GM23338 (cell line): ENCODE measurements around the gene APOC1. TPM values are rescaled to one million over a fixed set of nuclear protein-coding genes. Genes with fewer than 3 reads are reported as not detected.

ENCODE experiments used
- ATAC-seq: fragments of 200-7000 bp; cut with Tn5 transposase; 3 replicates; pipeline ENCODE4 v1.9.1; 2020
- DNase-seq: peaks from one replicate; pipeline ENCODE4 v3.0.0-alpha.2; 2015; ENCODE audit warnings: low spot score
- H2AFZ ChIP-seq: fragments of 200-600 bp; sonication (generic); 2 replicates; pipeline ENCODE4 v1.8.0; 2016; ENCODE audit warnings: antibody characterized with exemption, mild to moderate bottlenecking, moderate library complexity
- H3F3A ChIP-seq: fragments of 200-600 bp; sonication (generic); replicated peaks from 2 replicates; pipeline ENCODE4 v1.8.0; 2017; ENCODE audit warnings: antibody characterized with exemption, mixed run types, low read depth
- H3K27ac ChIP-seq: fragments of 200-600 bp; sonication (generic); 2 replicates; pipeline ENCODE4 v1.6.1; 2016; ENCODE audit warnings: low read depth
- H3K27me3 ChIP-seq: fragments of 200-600 bp; sonication (generic); 2 replicates; pipeline ENCODE4 v1.8.0; 2016; ENCODE audit warnings: mild to moderate bottlenecking, mixed run types, moderate library complexity; ENCODE audit not compliant: insufficient read depth
- H3K36me3 ChIP-seq: fragments of 200-600 bp; sonication (generic); 2 replicates; pipeline ENCODE4 v1.8.0; 2016; ENCODE audit warnings: mild to moderate bottlenecking; ENCODE audit not compliant: insufficient read depth
- H3K4me1 ChIP-seq: fragments of 200-600 bp; sonication (generic); 2 replicates; pipeline ENCODE4 v1.8.0; 2016; ENCODE audit warnings: mild to moderate bottlenecking, moderate library complexity; ENCODE audit not compliant: insufficient read depth
- H3K4me2 ChIP-seq: fragments of 200-600 bp; sonication (generic); 2 replicates; pipeline ENCODE4 v1.7.1; 2017; ENCODE audit warnings: mixed run types
- H3K4me3 ChIP-seq: fragments of 200-600 bp; sonication (generic); 2 replicates; pipeline ENCODE4 v1.6.1; 2016; ENCODE audit warnings: mixed run types
- H3K79me2 ChIP-seq: fragments of 200-600 bp; sonication (generic); replicated peaks from 2 replicates; pipeline ENCODE4 v1.8.0; 2017; ENCODE audit warnings: mild to moderate bottlenecking; ENCODE audit not compliant: insufficient read depth
- H3K9me2 ChIP-seq: fragments of 200-600 bp; sonication (generic); 2 replicates; pipeline ENCODE4 v1.8.0; 2017; ENCODE audit not compliant: insufficient read depth
- H4K20me1 ChIP-seq: fragments of 200-600 bp; sonication (generic); replicated peaks from 2 replicates; pipeline ENCODE4 v1.8.0; 2017; ENCODE audit warnings: mild to moderate bottlenecking; ENCODE audit not compliant: insufficient read depth
- H3K27ac Mint-ChIP-seq: 2 replicates; pipeline ENCODE4 v1.8.0; 2020; ENCODE audit warnings: inconsistent platforms, mild to moderate bottlenecking, moderate library complexity, mixed read lengths
- H3K27me3 Mint-ChIP-seq: 3 replicates; pipeline ENCODE4 v1.8.0; 2022; ENCODE audit warnings: low read depth, mild to moderate bottlenecking, moderate library complexity, mixed read lengths, inconsistent platforms; ENCODE audit not compliant: insufficient read depth, poor library complexity
- H3K36me3 Mint-ChIP-seq: 3 replicates; pipeline ENCODE4 v1.8.0; 2021; ENCODE audit warnings: low read depth, mild to moderate bottlenecking, inconsistent platforms, moderate library complexity, mixed read lengths
- H3K4me1 Mint-ChIP-seq: 3 replicates; pipeline ENCODE4 v1.8.0; 2020; ENCODE audit warnings: mild to moderate bottlenecking, inconsistent platforms, mixed read lengths
- H3K4me3 Mint-ChIP-seq: 3 replicates; pipeline ENCODE4 v1.8.0; 2021; ENCODE audit warnings: moderate library complexity, mild to moderate bottlenecking, inconsistent platforms, mixed read lengths
- H3K9me3 Mint-ChIP-seq: 3 replicates; pipeline ENCODE4 v1.8.0; 2020; ENCODE audit warnings: moderate library complexity, mild to moderate bottlenecking, inconsistent platforms, mixed read lengths
- CREB1 ChIP-seq: fragments of 250-450 bp; sonication (Bioruptor Pico); IDR thresholded peaks from 2 replicates; pipeline ENCODE4 v1.5.0; 2020; ENCODE audit warnings: low read depth, mild to moderate bottlenecking, moderate library complexity
- CTCF ChIP-seq, 2 experiments: fragments of 200-600 bp in 1 of 2; sonication (generic) in 1 of 2; conservative IDR thresholded peaks; 2 replicates each; pipeline versions ENCODE4 v1.5.1 to v1.6.1; 2016 to 2017; ENCODE audit warnings: antibody characterized with exemption in 2 of 2, low read depth in 2 of 2, mild to moderate bottlenecking in 2 of 2, moderate library complexity in 1 of 2
- ETS1 ChIP-seq: IDR thresholded peaks from 2 replicates; pipeline ENCODE4 v1.6.1; 2016; ENCODE audit warnings: antibody characterized with exemption
- EZH2 ChIP-seq: fragments of 200-600 bp; sonication (generic); IDR thresholded peaks from one replicate; pipeline ENCODE4 v1.8.0; 2017; ENCODE audit warnings: antibody characterized with exemption, mild to moderate bottlenecking, low read depth; ENCODE audit not compliant: unreplicated experiment
- EZH2phosphoT487 ChIP-seq: fragments of 200-600 bp; sonication (generic); IDR thresholded peaks from one replicate; pipeline ENCODE4 v1.8.1; 2018; ENCODE audit warnings: antibody characterized with exemption; ENCODE audit not compliant: unreplicated experiment
- JUNB ChIP-seq: IDR thresholded peaks from one replicate; pipeline ENCODE4 v1.6.1; 2016; ENCODE audit warnings: antibody characterized with exemption; ENCODE audit not compliant: unreplicated experiment
- NANOG ChIP-seq: IDR thresholded peaks from 2 replicates; pipeline ENCODE4 v1.6.1; 2016; ENCODE audit warnings: antibody characterized with exemption, borderline replicate concordance
- POLR2AphosphoS5 ChIP-seq: IDR thresholded peaks from 2 replicates; pipeline ENCODE4 v1.6.1; 2016; ENCODE audit warnings: antibody characterized with exemption, low read depth
- STAT1 ChIP-seq: IDR thresholded peaks from one replicate; pipeline ENCODE4 v1.6.1; 2016; ENCODE audit warnings: antibody characterized with exemption; ENCODE audit not compliant: unreplicated experiment
- ZNF114 ChIP-seq: fragments of 250-450 bp; sonication (Bioruptor Pico); IDR thresholded peaks from 2 replicates; pipeline ENCODE4 v1.5.0; 2020; ENCODE audit warnings: mild to moderate bottlenecking, moderate library complexity
- ZNF331 ChIP-seq: fragments of 250-450 bp; sonication (Bioruptor Pico); IDR thresholded peaks from 2 replicates; pipeline ENCODE4 v1.5.0; 2020; ENCODE audit warnings: low read depth, mild to moderate bottlenecking, moderate library complexity
- polyA plus RNA-seq: library from polyadenylated mRNA; unstranded; fragments of >200 nt; fragmentation: Nextera tagmentation; extraction: Ambion mirVana; gene quantifications from 2 replicates; pipeline ENCODE4 v1.2.1, GENCODE V29; 2016
- total RNA-seq: library from RNA; depleted of rRNA; stranded (reverse); fragments of >200 nt; shearing (Covaris generic); gene quantifications from 2 replicates; pipeline ENCODE4 v1.2.3, GENCODE V29; 2014
- TF ChIP-seq, protein P1 (sequence below): fragments of 250-450 bp; sonication (Bioruptor Pico); IDR thresholded peaks from 2 replicates; pipeline ENCODE4 v1.5.0; 2020; ENCODE audit warnings: mild to moderate bottlenecking, moderate library complexity
- TF ChIP-seq, protein P2 (sequence below): IDR thresholded peaks from one replicate; pipeline ENCODE4 v1.6.1; 2018; ENCODE audit warnings: antibody characterized with exemption; ENCODE audit not compliant: unreplicated experiment

The APOC1 gene
- total and polyA plus RNA-seq, 2 experiments from 2014 or later = 26.8 to 221 TPM

DNA sequence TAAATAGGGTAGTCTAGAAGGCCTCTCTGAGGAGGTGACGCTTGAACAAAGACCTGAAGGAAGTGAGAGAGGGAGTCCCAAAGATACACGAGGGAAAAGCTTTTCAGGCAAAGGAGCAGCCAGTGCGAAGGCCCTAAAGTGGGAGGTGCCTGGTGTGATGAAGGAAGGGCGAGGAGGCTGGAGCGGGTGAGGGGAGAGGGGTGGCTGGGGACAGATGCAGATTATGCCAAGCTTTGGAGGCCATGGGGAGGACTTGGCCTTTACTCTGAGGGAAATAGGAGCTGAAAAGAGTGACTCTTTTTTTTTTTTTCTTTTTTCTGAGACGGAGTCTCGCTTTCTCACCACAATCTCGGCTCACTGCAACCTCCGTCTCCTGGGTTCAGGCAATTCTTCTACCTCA is 43.7 kb downstream of the APOC1 start:
- Histone ChIP-seq H3K27ac (no peak overlapping the region; the same call in 1 of the 2 replicates), H3K4me3 (no peak overlapping the region), H3K9me2 (no peaks in the 10 kb centered on the region), H4K20me1 (peaks cover 15% of the 10 kb centered on the region), H3K4me1 (peaks cover 5% of the 10 kb centered on the region), H3F3A (peaks cover 15% of the 10 kb centered on the region; the same call in 1 of the 2 replicates), H3K4me2 (no peak overlapping the region), H3K27me3 (no peaks in the 10 kb centered on the region), H3K79me2 (peaks cover 63% of the 10 kb centered on the region), H3K36me3 (0 out of 2 replicates have a peak, but pooled peaks cover 6% of the 10 kb centered on the region), H2AFZ (no peak overlapping the region)
- no peak for TF ChIP-seq ZNF331 (CRISPR knock-in tag)
- TF ChIP-seq ZNF114 (CRISPR knock-in tag) = no peak
- TF ChIP-seq NANOG = no peak
- TF ChIP-seq STAT1 = no peak
- no peak for TF ChIP-seq EZH2
- no peak for TF ChIP-seq CTCF (conservative IDR thresholded peaks at IDR 0.05; ENCODE audit: low read depth in 2 of 2)
- TF ChIP-seq, protein P1, sequence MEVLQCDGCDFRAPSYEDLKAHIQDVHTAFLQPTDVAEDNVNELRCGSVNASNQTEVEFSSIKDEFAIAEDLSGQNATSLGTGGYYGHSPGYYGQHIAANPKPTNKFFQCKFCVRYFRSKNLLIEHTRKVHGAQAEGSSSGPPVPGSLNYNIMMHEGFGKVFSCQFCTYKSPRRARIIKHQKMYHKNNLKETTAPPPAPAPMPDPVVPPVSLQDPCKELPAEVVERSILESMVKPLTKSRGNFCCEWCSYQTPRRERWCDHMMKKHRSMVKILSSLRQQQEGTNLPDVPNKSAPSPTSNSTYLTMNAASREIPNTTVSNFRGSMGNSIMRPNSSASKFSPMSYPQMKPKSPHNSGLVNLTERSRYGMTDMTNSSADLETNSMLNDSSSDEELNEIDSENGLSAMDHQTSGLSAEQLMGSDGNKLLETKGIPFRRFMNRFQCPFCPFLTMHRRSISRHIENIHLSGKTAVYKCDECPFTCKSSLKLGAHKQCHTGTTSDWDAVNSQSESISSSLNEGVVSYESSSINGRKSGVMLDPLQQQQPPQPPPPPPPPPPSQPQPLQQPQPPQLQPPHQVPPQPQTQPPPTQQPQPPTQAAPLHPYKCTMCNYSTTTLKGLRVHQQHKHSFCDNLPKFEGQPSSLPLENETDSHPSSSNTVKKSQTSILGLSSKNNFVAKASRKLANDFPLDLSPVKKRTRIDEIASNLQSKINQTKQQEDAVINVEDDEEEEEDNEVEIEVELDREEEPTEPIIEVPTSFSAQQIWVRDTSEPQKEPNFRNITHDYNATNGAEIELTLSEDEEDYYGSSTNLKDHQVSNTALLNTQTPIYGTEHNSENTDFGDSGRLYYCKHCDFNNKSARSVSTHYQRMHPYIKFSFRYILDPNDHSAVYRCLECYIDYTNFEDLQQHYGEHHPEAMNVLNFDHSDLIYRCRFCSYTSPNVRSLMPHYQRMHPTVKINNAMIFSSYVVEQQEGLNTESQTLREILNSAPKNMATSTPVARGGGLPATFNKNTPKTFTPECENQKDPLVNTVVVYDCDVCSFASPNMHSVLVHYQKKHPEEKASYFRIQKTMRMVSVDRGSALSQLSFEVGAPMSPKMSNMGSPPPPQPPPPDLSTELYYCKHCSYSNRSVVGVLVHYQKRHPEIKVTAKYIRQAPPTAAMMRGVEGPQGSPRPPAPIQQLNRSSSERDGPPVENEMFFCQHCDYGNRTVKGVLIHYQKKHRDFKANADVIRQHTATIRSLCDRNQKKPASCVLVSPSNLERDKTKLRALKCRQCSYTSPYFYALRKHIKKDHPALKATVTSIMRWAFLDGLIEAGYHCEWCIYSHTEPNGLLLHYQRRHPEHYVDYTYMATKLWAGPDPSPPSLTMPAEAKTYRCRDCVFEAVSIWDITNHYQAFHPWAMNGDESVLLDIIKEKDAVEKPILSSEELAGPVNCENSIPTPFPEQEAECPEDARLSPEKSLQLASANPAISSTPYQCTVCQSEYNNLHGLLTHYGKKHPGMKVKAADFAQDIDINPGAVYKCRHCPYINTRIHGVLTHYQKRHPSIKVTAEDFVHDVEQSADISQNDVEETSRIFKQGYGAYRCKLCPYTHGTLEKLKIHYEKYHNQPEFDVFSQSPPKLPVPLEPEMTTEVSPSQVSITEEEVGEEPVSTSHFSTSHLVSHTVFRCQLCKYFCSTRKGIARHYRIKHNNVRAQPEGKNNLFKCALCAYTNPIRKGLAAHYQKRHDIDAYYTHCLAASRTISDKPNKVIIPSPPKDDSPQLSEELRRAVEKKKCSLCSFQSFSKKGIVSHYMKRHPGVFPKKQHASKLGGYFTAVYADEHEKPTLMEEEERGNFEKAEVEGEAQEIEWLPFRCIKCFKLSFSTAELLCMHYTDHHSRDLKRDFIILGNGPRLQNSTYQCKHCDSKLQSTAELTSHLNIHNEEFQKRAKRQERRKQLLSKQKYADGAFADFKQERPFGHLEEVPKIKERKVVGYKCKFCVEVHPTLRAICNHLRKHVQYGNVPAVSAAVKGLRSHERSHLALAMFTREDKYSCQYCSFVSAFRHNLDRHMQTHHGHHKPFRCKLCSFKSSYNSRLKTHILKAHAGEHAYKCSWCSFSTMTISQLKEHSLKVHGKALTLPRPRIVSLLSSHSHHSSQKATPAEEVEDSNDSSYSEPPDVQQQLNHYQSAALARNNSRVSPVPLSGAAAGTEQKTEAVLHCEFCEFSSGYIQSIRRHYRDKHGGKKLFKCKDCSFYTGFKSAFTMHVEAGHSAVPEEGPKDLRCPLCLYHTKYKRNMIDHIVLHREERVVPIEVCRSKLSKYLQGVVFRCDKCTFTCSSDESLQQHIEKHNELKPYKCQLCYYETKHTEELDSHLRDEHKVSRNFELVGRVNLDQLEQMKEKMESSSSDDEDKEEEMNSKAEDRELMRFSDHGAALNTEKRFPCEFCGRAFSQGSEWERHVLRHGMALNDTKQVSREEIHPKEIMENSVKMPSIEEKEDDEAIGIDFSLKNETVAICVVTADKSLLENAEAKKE = no peak
- TF ChIP-seq, protein P2, sequence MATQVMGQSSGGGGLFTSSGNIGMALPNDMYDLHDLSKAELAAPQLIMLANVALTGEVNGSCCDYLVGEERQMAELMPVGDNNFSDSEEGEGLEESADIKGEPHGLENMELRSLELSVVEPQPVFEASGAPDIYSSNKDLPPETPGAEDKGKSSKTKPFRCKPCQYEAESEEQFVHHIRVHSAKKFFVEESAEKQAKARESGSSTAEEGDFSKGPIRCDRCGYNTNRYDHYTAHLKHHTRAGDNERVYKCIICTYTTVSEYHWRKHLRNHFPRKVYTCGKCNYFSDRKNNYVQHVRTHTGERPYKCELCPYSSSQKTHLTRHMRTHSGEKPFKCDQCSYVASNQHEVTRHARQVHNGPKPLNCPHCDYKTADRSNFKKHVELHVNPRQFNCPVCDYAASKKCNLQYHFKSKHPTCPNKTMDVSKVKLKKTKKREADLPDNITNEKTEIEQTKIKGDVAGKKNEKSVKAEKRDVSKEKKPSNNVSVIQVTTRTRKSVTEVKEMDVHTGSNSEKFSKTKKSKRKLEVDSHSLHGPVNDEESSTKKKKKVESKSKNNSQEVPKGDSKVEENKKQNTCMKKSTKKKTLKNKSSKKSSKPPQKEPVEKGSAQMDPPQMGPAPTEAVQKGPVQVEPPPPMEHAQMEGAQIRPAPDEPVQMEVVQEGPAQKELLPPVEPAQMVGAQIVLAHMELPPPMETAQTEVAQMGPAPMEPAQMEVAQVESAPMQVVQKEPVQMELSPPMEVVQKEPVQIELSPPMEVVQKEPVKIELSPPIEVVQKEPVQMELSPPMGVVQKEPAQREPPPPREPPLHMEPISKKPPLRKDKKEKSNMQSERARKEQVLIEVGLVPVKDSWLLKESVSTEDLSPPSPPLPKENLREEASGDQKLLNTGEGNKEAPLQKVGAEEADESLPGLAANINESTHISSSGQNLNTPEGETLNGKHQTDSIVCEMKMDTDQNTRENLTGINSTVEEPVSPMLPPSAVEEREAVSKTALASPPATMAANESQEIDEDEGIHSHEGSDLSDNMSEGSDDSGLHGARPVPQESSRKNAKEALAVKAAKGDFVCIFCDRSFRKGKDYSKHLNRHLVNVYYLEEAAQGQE = no peak
- TF ChIP-seq POLR2AphosphoS5 = no peak
- TF ChIP-seq CREB1 (CRISPR knock-in tag) = no peak
- TF ChIP-seq JUNB = no peak
- TF ChIP-seq ETS1 = no peak
- no peak for TF ChIP-seq EZH2phosphoT487
- Mint-ChIP-seq H3K9me3 (no peaks in the 10 kb centered on the region; the same call in 2 of the 3 replicates), H3K4me1 (peaks cover 22% of the 10 kb centered on the region), H3K27ac (no peak overlapping the region), H3K36me3 (peaks cover 14% of the 10 kb centered on the region), H3K27me3 (peaks cover 16% of the 10 kb centered on the region), H3K4me3 (no peak overlapping the region)
- no peak for ATAC-seq
- no peak for DNase-seq
